ENCODE data around the gene HES4.

DNA sequence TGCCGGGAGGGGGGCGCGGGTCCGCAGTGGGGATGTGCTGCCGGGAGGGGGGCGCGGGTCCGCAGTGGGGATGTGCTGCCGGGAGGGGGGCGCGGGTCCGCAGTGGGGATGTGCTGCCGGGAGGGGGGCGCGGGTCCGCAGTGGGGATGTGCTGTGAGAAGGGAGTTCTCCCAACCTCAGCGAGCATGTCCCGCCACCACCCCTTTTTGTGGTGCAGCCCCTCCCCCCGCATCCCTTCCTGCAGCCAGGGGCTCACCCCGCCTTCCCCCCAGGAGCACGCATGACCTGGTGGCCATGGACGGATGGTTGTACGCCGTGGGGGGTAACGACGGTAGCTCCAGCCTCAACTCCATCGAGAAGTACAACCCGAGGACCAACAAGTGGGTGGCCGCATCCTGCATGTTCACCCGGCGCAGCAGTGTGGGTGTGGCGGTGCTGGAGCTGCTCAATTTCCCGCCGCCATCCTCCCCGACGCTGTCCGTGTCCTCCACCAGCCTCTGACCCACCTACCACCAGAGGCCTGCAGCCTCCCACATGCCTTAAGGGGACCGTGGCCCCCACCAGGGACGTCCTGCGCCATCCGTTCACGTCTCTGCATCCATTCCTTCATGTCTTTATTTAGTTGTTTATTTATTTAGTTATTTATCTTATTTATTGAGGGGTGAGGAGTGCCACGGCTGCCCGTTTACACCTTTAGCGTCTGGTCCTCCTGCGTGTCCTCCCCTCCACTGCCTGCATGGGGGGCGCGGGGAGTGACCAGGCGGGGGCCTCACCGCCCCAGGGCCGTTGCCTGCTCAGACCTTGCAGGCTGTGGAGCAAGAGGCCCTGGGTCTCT, 35.0 kb downstream of the HES4 start:
- TF ChIP-seq ZSCAN5A (CRISPR knock-in tag; IDR thresholded peaks at IDR 0.05; ENCODE audit: borderline replicate concordance) (no peak), ZNF274 (CRISPR knock-in tag; IDR thresholded peaks at IDR 0.05) (no peak), ZNF713 (CRISPR knock-in tag; IDR thresholded peaks at IDR 0.05) (no peak), CEBPB (IDR thresholded peaks at IDR 0.05; ENCODE audit: borderline replicate concordance, low read depth, low read length) (no peak)

Measured in HepG2 (cell line).